SU-DHL-6 (cell line): ENCODE measurements around the gene REN.

Experiments used
- H2AFZ ChIP-seq: fragments of 200-600 bp; sonication (generic); 2 replicates; pipeline ENCODE4 v1.6.1; 2014; ENCODE audit warnings: low read depth, mild to moderate bottlenecking, moderate library complexity, mixed read lengths, antibody characterized with exemption, low read length; ENCODE audit not compliant: severe bottlenecking
- H3F3A ChIP-seq: fragments of 200-600 bp; shearing (Covaris generic); 2 replicates; pipeline ENCODE4 v1.6.0; 2016; ENCODE audit warnings: antibody characterized with exemption, mild to moderate bottlenecking; ENCODE audit not compliant: insufficient read depth
- H3K27ac ChIP-seq: fragments of 200-600 bp; sonication (generic); 2 replicates; pipeline ENCODE4 v1.5.1; 2016; ENCODE audit warnings: low read depth, mild to moderate bottlenecking, low read length, moderate library complexity, mixed read lengths
- H3K27me3 ChIP-seq: fragments of 200-600 bp; sonication (generic), shearing (Covaris generic); 2 replicates; pipeline ENCODE4 v1.6.0; 2014; ENCODE audit warnings: mild to moderate bottlenecking, low read length
- H3K36me3 ChIP-seq: fragments of 200-600 bp; sonication (generic); 2 replicates; pipeline ENCODE4 v1.6.1; 2014; ENCODE audit warnings: mild to moderate bottlenecking, low read length, mixed read lengths
- H3K4me2 ChIP-seq: fragments of 300-600, 200-600 bp; shearing (Covaris generic), sonication (generic); 2 replicates; pipeline ENCODE4 v1.6.0; 2014; ENCODE audit warnings: low read length, low read depth, mild to moderate bottlenecking; ENCODE audit not compliant: poor library complexity, severe bottlenecking
- H3K4me3 ChIP-seq: fragments of 200-600 bp; sonication (generic); 2 replicates; pipeline ENCODE4 v1.5.1; 2014; ENCODE audit warnings: antibody characterized with exemption, low read length, mild to moderate bottlenecking, mixed read lengths; ENCODE audit not compliant: insufficient read depth, poor library complexity, severe bottlenecking
- H3K79me2 ChIP-seq: fragments of 200-600 bp; sonication (generic); 2 replicates; pipeline ENCODE4 v1.6.1; 2014; ENCODE audit warnings: mild to moderate bottlenecking, low read length, moderate library complexity; ENCODE audit not compliant: insufficient read depth
- H3K9ac ChIP-seq: fragments of 200-600 bp; sonication (generic); 2 replicates; pipeline ENCODE4 v1.7.0; 2014; ENCODE audit warnings: mild to moderate bottlenecking, low read length
- H3K9me2 ChIP-seq: fragments of 200-600 bp; sonication (generic); replicated peaks from 2 replicates; pipeline ENCODE4 v1.6.1; 2014; ENCODE audit warnings: low read length; ENCODE audit not compliant: insufficient read depth
- H3K9me3 ChIP-seq: fragments of 200-600 bp; sonication (generic); 2 replicates; pipeline ENCODE4 v1.6.1; 2014; ENCODE audit warnings: low read length, mixed read lengths; ENCODE audit not compliant: insufficient read depth
- H4K20me1 ChIP-seq: fragments of 200-600 bp; sonication (generic); 2 replicates; pipeline ENCODE4 v1.6.1; 2014; ENCODE audit warnings: low read depth, mild to moderate bottlenecking, antibody characterized with exemption, low read length, moderate library complexity, mixed read lengths
- CTCF ChIP-seq: fragments of 200-600 bp; sonication (generic); IDR thresholded peaks from one replicate; pipeline ENCODE4 v1.5.1; 2017; ENCODE audit warnings: antibody characterized with exemption, mild to moderate bottlenecking, low read length, moderate library complexity; ENCODE audit not compliant: insufficient read depth, poor library complexity, severe bottlenecking
- EZH2phosphoT487 ChIP-seq: fragments of 200-600 bp; sonication (generic), shearing (Covaris generic); conservative IDR thresholded peaks from 2 replicates; pipeline ENCODE4 v1.6.1; 2018; ENCODE audit warnings: mild to moderate bottlenecking, antibody characterized with exemption, low read length, moderate library complexity, mixed read lengths

Gene REN

GRCh38 chr1:204139952-204140351 lies 26.2 kb downstream of the REN start:
- Histone ChIP-seq H3F3A (no peaks in the 10 kb centered on the region), H3K27me3 (no peaks in the 10 kb centered on the region), H3K9me3 (no peaks in the 10 kb centered on the region), H3K4me2 (no peak overlapping the region), H3K27ac (no peak overlapping the region), H3K9me2 (no peaks in the 10 kb centered on the region), H3K4me3 (no peak overlapping the region), H2AFZ (no peak overlapping the region), H3K9ac (no peak overlapping the region), H3K36me3 (no peaks in the 10 kb centered on the region), H3K79me2 (no peaks in the 10 kb centered on the region), H4K20me1 (no peaks in the 10 kb centered on the region)
- TF ChIP-seq CTCF (no peak), EZH2phosphoT487 (no peak)

- H3F3A ChIP-seq = no peaks in the 10 kb centered on the region
Observed at GRCh38 chr1:204139088-204139487, 27.0 kb downstream of the REN start.

GRCh38 chr1:204136814-204137213 lies 29.3 kb downstream of the REN start:
- Histone ChIP-seq H3K9ac (no peak overlapping the region), H3K27me3 (no peaks in the 10 kb centered on the region), H3F3A (no peaks in the 10 kb centered on the region), H4K20me1 (no peaks in the 10 kb centered on the region), H3K27ac (no peak overlapping the region), H3K9me2 (no peaks in the 10 kb centered on the region), H3K36me3 (no peaks in the 10 kb centered on the region), H3K9me3 (no peaks in the 10 kb centered on the region), H3K79me2 (no peaks in the 10 kb centered on the region), H3K4me3 (no peak overlapping the region), H2AFZ (no peak overlapping the region), H3K4me2 (no peak overlapping the region)
- TF ChIP-seq EZH2phosphoT487 = no peak
- TF ChIP-seq CTCF = no peak

More at GRCh38 chr1:204139088-204139487, 27.0 kb downstream of the REN start:
- Histone ChIP-seq H3K79me2 (no peaks in the 10 kb centered on the region), H3K9me2 (no peaks in the 10 kb centered on the region), H3K4me3 (no peak overlapping the region), H3K27ac (no peak overlapping the region), H3K9ac (no peak overlapping the region), H4K20me1 (no peaks in the 10 kb centered on the region), H3K4me2 (no peak overlapping the region), H3K36me3 (no peaks in the 10 kb centered on the region), H2AFZ (no peak overlapping the region), H3K27me3 (no peaks in the 10 kb centered on the region), H3K9me3 (no peaks in the 10 kb centered on the region)
- TF ChIP-seq CTCF (no peak), EZH2phosphoT487 (no peak)
